Natural killer cell (primary cell): ENCODE results near the gene YPEL5. TPM values are rescaled to one million over a fixed set of nuclear protein-coding genes. Genes with fewer than 3 reads are reported as not detected.

ENCODE experiments used
- ATAC-seq, 3 donors: fragments of 150-1000 bp in 2 of 3; fragments of 200-7000 bp in 1 of 3; cut with Tn5 transposase; 1 replicate in 1 of 3; 2 replicates in 2 of 3; pipeline ENCODE4 v1.10.0; 2021; ENCODE audit warnings: mild to moderate bottlenecking in 2 of 3, moderate library complexity in 2 of 3
- DNase-seq, 2 donors: peaks; one replicate each; pipeline versions ENCODE4 v3.0.0 to v3.0.0-alpha.2; 2013 to 2021; ENCODE audit warnings: mixed read lengths in 1 of 2
- H3K27ac ChIP-seq: one replicate; pipeline ENCODE4 v1.5.1; 2013; ENCODE audit warnings: mild to moderate bottlenecking, low read length
- H3K27me3 ChIP-seq: one replicate; pipeline ENCODE4 v1.6.1; 2013; ENCODE audit warnings: low read length; ENCODE audit not compliant: control insufficient read depth, insufficient read depth
- H3K36me3 ChIP-seq: one replicate; pipeline ENCODE4 v1.6.1; 2013; ENCODE audit warnings: low read length; ENCODE audit not compliant: control insufficient read depth, insufficient read depth
- H3K4me1 ChIP-seq: one replicate; pipeline ENCODE4 v1.6.1; 2013; ENCODE audit warnings: low read length; ENCODE audit not compliant: control insufficient read depth, insufficient read depth
- H3K4me3 ChIP-seq: one replicate; pipeline ENCODE4 v1.5.1; 2013; ENCODE audit warnings: low read length
- H3K9me3 ChIP-seq: one replicate; pipeline ENCODE4 v1.6.1; 2013; ENCODE audit warnings: low read length; ENCODE audit not compliant: control insufficient read depth, insufficient read depth
- H3K27ac Mint-ChIP-seq, 2 donors: one replicate each; pipeline ENCODE4 v1.8.0; 2022; ENCODE audit warnings: mild to moderate bottlenecking in 2 of 2, mixed read lengths in 2 of 2, moderate library complexity in 1 of 2
- H3K27me3 Mint-ChIP-seq, 2 donors: one replicate each; pipeline ENCODE4 v1.8.0; 2022; ENCODE audit warnings: low read depth in 2 of 2, mixed read lengths in 2 of 2
- H3K36me3 Mint-ChIP-seq: one replicate; pipeline ENCODE4 v1.8.0; 2022; ENCODE audit warnings: mixed read lengths
- H3K4me1 Mint-ChIP-seq, 2 donors: one replicate each; pipeline ENCODE4 v1.8.0; 2022; ENCODE audit warnings: mixed read lengths in 2 of 2
- H3K4me3 Mint-ChIP-seq: one replicate; pipeline ENCODE4 v1.8.0; 2022; ENCODE audit warnings: mild to moderate bottlenecking, moderate library complexity, mixed read lengths
- H3K9me3 Mint-ChIP-seq, 2 donors: one replicate each; pipeline ENCODE4 v1.8.0; 2022; ENCODE audit warnings: mixed read lengths in 2 of 2
- CTCF ChIP-seq: fragments of 200-600 bp; IDR thresholded peaks from one replicate; pipeline ENCODE4 v1.8.0; 2022; ENCODE audit warnings: antibody characterized with exemption
- WGBS: methylation state at CpG from one replicate; pipeline ENCODE4 v1.1.7; 2013; ENCODE audit warnings: missing lambda C conversion rate; ENCODE audit not compliant: insufficient coverage; 5-methylcytosine and 5-hydroxymethylcytosine counted together
- intact Hi-C: fragments of 100-400 bp; cut with micrococcal nuclease; formaldehyde crosslinking; loops from one replicate; pipeline ENCODE4 v1.14.2; 2022
- total RNA-seq, 4 donors: library from RNA; stranded (reverse); fragments of 120-200 nt in 1 of 4; gene quantifications; one replicate each; pipeline versions ENCODE4 v1.2.3 to v1.2.4, GENCODE V29; 2013 to 2022

Gene YPEL5
- total RNA-seq, 3 donors from 2014 or later (not counting 1 experiment from before 2014, with no cell fraction given) = 569 to 1,094 (median 800) TPM

GRCh38 chr2:30165617-30166016 is 18.8 kb downstream of the YPEL5 start:
- Histone ChIP-seq H3K27ac (no peak overlapping the region), H3K27me3 (no peaks in the 10 kb centered on the region), H3K36me3 (peaks cover 12% of the 10 kb centered on the region), H3K4me1 (no peaks in the 10 kb centered on the region), H3K9me3 (no peaks in the 10 kb centered on the region), H3K4me3 (no peak overlapping the region)
- DNase-seq = no peak
- peak overlapping the region in 1 of 2 donors; percentile 70 for H3K27ac Mint-ChIP-seq
- H3K9me3 Mint-ChIP-seq = no peaks in the 10 kb centered on the region
- H3K4me3 Mint-ChIP-seq = peak overlapping the region; percentile 61
- peaks cover 21% of the 10 kb centered on the region in 2 donors for H3K4me1 Mint-ChIP-seq
- H3K36me3 Mint-ChIP-seq = no peaks in the 10 kb centered on the region
- WGBS = 96% methylated on average over 4 of the region's 4 CpGs
- TF ChIP-seq CTCF = no peak
- no peak for ATAC-seq
- intact Hi-C loops = loop anchor here (1.0 kb wide), 2 partner anchors 542 to 546 kb away; no protein-coding TSS in a partner anchor
- H3K27me3 Mint-ChIP-seq = no peaks in the 10 kb centered on the region

- 100% methylated on average over 1 of the region's 1 CpG for WGBS
- no peak for TF ChIP-seq CTCF
- Histone ChIP-seq H3K4me1 (no peaks in the 10 kb centered on the region), H3K4me3 (no peak overlapping the region), H3K27ac (no peak overlapping the region), H3K9me3 (no peaks in the 10 kb centered on the region), H3K27me3 (no peaks in the 10 kb centered on the region), H3K36me3 (no peaks in the 10 kb centered on the region)
- Mint-ChIP-seq H3K27me3 (peaks cover 2 to 5% of the 10 kb centered on the region in 2 donors), H3K4me1 (no peaks in the 10 kb centered on the region), H3K27ac (no peak overlapping the region), H3K9me3 (no peaks in the 10 kb centered on the region), H3K4me3 (no peak overlapping the region), H3K36me3 (no peaks in the 10 kb centered on the region)
- no peak for DNase-seq
- ATAC-seq = peak in 2 of 3 donors; percentile 1 to 20
- intact Hi-C loops = no loop called here
Observed at GRCh38 chr2:30172627-30173026, 25.8 kb downstream of the YPEL5 start.

- Mint-ChIP-seq H3K4me1 (no peaks in the 10 kb centered on the region), H3K27ac (no peak overlapping the region), H3K27me3 (peaks cover 2 to 25% of the 10 kb centered on the region in 2 donors), H3K36me3 (no peaks in the 10 kb centered on the region), H3K4me3 (no peak overlapping the region), H3K9me3 (no peaks in the 10 kb centered on the region)
- H3K4me1 ChIP-seq = no peaks in the 10 kb centered on the region
- intact Hi-C loops = no loop called here
- H3K4me3 ChIP-seq = no peak overlapping the region
- no peak for DNase-seq
- no peaks in the 10 kb centered on the region for H3K9me3 ChIP-seq
- no peaks in the 10 kb centered on the region for H3K36me3 ChIP-seq
- WGBS = 92% methylated on average over 3 of the region's 3 CpGs
- no peak for TF ChIP-seq CTCF
- no peak for ATAC-seq
- no peaks in the 10 kb centered on the region for H3K27me3 ChIP-seq
- H3K27ac ChIP-seq = no peak overlapping the region
Observed at GRCh38 chr2:30177440-30177839, 30.6 kb downstream of the YPEL5 start.

- no peak overlapping the region for H3K4me3 ChIP-seq
- DNase-seq = no peak
- H3K36me3 Mint-ChIP-seq = no peaks in the 10 kb centered on the region
- TF ChIP-seq CTCF = no peak
- no peak for ATAC-seq
- no peaks in the 10 kb centered on the region for H3K27me3 ChIP-seq
- H3K27ac Mint-ChIP-seq = no peak overlapping the region
- H3K9me3 Mint-ChIP-seq = no peaks in the 10 kb centered on the region
- no peaks in the 10 kb centered on the region for H3K4me1 Mint-ChIP-seq
- no peaks in the 10 kb centered on the region for H3K9me3 ChIP-seq
- no peak overlapping the region for H3K4me3 Mint-ChIP-seq
- H3K4me1 ChIP-seq = no peaks in the 10 kb centered on the region
- intact Hi-C loops = no loop called here
- WGBS = 87% methylated on average over 4 of the region's 4 CpGs
- H3K27ac ChIP-seq = no peak overlapping the region
- peaks cover 2 to 25% of the 10 kb centered on the region in 2 donors for H3K27me3 Mint-ChIP-seq
- no peaks in the 10 kb centered on the region for H3K36me3 ChIP-seq
Observed at GRCh38 chr2:30177956-30178355, 31.1 kb downstream of the YPEL5 start.
